ENCODE measurements around the gene BRINP1. TPM values are rescaled to one million over a fixed set of nuclear protein-coding genes. Genes with fewer than 3 reads are reported as not detected.

BRINP1 gene
- total RNA-seq, 1 experiment from 2014 or later: not detected

DNA sequence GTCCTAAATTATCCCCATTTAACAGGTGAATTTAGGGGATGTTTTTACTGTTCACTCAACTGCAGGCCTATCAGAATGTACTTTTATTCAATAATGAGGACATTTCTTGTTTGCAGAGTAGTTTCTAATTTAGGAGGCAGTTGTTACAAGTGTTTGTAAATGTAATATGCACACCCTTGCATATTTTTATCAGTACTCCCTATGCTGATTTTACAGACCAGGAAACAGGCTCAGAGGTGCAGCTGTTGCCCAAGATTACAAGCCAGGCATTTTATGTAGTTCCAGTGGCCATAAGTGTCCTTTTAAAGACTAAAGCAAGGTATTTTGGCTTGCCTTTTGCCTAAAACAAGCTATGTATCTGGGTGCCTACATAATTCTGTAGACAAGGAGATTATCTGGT lies 47.6 kb upstream of the BRINP1 start:
- ATAC-seq (no peak), DNase-seq (ENCODE audit: low read depth, low spot score) (no peak)
- ChIA-PET CTCF (no interaction called here), POLR2A (no interaction called here)
- Histone ChIP-seq H3K4me1 (ENCODE audit: control insufficient read depth, insufficient read depth, low read length) (no peaks in the 10 kb centered on the region), H3K27me3 (ENCODE audit: control insufficient read depth, insufficient read depth, low read length) (no peaks in the 10 kb centered on the region), H3K36me3 (ENCODE audit: control insufficient read depth, insufficient read depth, low read length) (no peaks in the 10 kb centered on the region), H3K4me3 (ENCODE audit: low read depth in 2 of 2, low read length in 2 of 2) (no peak overlapping the region), H3K9me3 (ENCODE audit: control insufficient read depth, insufficient read depth, low read depth, low read length) (no peaks in the 10 kb centered on the region), H3K27ac (ENCODE audit: low read length) (no peak overlapping the region)
- in situ Hi-C loops (cut with HindIII; ENCODE audit: low pct_unique_long_range_greater_than_20kb, low sequenced_read_pairs): no loop called here
- BruUV-seq (replicated peaks): no TSS peak
- TF ChIP-seq, protein P1, sequence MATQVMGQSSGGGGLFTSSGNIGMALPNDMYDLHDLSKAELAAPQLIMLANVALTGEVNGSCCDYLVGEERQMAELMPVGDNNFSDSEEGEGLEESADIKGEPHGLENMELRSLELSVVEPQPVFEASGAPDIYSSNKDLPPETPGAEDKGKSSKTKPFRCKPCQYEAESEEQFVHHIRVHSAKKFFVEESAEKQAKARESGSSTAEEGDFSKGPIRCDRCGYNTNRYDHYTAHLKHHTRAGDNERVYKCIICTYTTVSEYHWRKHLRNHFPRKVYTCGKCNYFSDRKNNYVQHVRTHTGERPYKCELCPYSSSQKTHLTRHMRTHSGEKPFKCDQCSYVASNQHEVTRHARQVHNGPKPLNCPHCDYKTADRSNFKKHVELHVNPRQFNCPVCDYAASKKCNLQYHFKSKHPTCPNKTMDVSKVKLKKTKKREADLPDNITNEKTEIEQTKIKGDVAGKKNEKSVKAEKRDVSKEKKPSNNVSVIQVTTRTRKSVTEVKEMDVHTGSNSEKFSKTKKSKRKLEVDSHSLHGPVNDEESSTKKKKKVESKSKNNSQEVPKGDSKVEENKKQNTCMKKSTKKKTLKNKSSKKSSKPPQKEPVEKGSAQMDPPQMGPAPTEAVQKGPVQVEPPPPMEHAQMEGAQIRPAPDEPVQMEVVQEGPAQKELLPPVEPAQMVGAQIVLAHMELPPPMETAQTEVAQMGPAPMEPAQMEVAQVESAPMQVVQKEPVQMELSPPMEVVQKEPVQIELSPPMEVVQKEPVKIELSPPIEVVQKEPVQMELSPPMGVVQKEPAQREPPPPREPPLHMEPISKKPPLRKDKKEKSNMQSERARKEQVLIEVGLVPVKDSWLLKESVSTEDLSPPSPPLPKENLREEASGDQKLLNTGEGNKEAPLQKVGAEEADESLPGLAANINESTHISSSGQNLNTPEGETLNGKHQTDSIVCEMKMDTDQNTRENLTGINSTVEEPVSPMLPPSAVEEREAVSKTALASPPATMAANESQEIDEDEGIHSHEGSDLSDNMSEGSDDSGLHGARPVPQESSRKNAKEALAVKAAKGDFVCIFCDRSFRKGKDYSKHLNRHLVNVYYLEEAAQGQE (IDR thresholded peaks at IDR 0.05; ENCODE audit: insufficient read depth in 1 of 2, low read depth in 2 of 2, low read length in 1 of 2): no peak
- no peak for TF ChIP-seq SIN3A (IDR thresholded peaks at IDR 0.05; ENCODE audit: borderline replicate concordance, insufficient read depth, low read depth, low read length)
- TF ChIP-seq, protein P2, sequence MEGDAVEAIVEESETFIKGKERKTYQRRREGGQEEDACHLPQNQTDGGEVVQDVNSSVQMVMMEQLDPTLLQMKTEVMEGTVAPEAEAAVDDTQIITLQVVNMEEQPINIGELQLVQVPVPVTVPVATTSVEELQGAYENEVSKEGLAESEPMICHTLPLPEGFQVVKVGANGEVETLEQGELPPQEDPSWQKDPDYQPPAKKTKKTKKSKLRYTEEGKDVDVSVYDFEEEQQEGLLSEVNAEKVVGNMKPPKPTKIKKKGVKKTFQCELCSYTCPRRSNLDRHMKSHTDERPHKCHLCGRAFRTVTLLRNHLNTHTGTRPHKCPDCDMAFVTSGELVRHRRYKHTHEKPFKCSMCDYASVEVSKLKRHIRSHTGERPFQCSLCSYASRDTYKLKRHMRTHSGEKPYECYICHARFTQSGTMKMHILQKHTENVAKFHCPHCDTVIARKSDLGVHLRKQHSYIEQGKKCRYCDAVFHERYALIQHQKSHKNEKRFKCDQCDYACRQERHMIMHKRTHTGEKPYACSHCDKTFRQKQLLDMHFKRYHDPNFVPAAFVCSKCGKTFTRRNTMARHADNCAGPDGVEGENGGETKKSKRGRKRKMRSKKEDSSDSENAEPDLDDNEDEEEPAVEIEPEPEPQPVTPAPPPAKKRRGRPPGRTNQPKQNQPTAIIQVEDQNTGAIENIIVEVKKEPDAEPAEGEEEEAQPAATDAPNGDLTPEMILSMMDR (IDR thresholded peaks at IDR 0.05): no peak
- intact Hi-C loops (cut with micrococcal nuclease; ENCODE audit: unreplicated experiment): no loop called here

DNA sequence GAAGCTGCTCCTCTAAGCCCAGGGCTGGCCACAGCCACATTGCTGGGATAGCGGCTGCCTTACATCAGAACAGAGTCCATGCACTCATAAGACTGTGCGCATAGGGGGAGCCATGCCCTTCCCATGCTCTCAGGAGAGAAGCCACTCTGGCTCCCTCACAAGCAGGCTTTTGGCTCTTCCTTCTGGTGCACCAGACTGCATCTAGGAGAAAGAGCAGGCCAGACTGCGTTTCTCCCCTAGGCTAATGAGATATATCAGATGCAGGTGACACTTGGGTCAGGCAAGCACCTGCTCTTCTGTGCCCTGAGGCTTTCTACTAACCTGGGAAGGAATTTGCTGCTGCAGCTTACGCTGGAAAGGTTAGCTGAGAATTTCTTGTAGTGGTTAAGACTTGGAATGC lies 43.2 kb upstream of the BRINP1 start:
- DNase-seq (ENCODE audit: low read depth, low spot score): no peak
- TF ChIP-seq SIN3A (IDR thresholded peaks at IDR 0.05; ENCODE audit: borderline replicate concordance, insufficient read depth, low read depth, low read length): no peak
- no peak for TF ChIP-seq TCF7L2 (IDR thresholded peaks at IDR 0.05; ENCODE audit: low read depth, low read length)
- no peak for TF ChIP-seq POLR2AphosphoS5 (IDR thresholded peaks at IDR 0.05; ENCODE audit: low read depth, low read length)
- TF ChIP-seq, protein P1 (IDR thresholded peaks at IDR 0.05; ENCODE audit: insufficient read depth in 1 of 2, low read depth in 2 of 2, low read length in 1 of 2): no peak
- TF ChIP-seq, protein P2 (IDR thresholded peaks at IDR 0.05): no peak
- no TSS peak for BruUV-seq (replicated peaks)
- H3K36me3 ChIP-seq (ENCODE audit: control insufficient read depth, insufficient read depth, low read length): no peaks in the 10 kb centered on the region
- no peak overlapping the region for H3K4me3 ChIP-seq (ENCODE audit: low read depth in 2 of 2, low read length in 2 of 2)
- intact Hi-C loops (cut with micrococcal nuclease; ENCODE audit: unreplicated experiment) (no loop called here), in situ Hi-C loops (cut with HindIII; ENCODE audit: low pct_unique_long_range_greater_than_20kb, low sequenced_read_pairs) (no loop called here)
- ChIA-PET CTCF (no interaction called here), POLR2A (no interaction called here)
- no peak for ATAC-seq
- no peak overlapping the region for H3K27ac ChIP-seq (ENCODE audit: low read length)
- H3K27me3 ChIP-seq (ENCODE audit: control insufficient read depth, insufficient read depth, low read length): no peaks in the 10 kb centered on the region
- no peaks in the 10 kb centered on the region for H3K4me1 ChIP-seq (ENCODE audit: control insufficient read depth, insufficient read depth, low read length)
- H3K9me3 ChIP-seq (ENCODE audit: control insufficient read depth, insufficient read depth, low read depth, low read length): no peaks in the 10 kb centered on the region

Data from Panc1 (cell line).